AG04450 (cell line): ENCODE data around the gene AP2B1. TPM values are rescaled to one million over a fixed set of nuclear protein-coding genes. Genes with fewer than 3 reads are reported as not detected.

Experiments used
- CTCF ChIA-PET: fragments of 300-600, 350-600 bp; formaldehyde crosslinking; extraction: SDS; loops from one replicate; lab custom pipeline; 2022; ENCODE audit warnings: antibody characterized with exemption, inconsistent platforms; lab: Charles Lee
- POLR2A ChIA-PET: fragments of 350-600 bp; formaldehyde crosslinking; extraction: SDS; loops from one replicate; lab custom pipeline; 2021; ENCODE audit warnings: antibody characterized with exemption, inconsistent platforms; lab: Yijun Ruan, JAX
- DNase-seq: peaks from one replicate; pipeline ENCODE4 v3.0.0-alpha.2; 2011; ENCODE audit warnings: low read depth, low spot score
- H3K27ac ChIP-seq: one replicate; pipeline ENCODE4 v1.5.1; 2012; ENCODE audit warnings: low read depth, low read length, control low read depth
- H3K27me3 ChIP-seq: one replicate; pipeline ENCODE4 v1.6.0; 2012; ENCODE audit warnings: low read length; ENCODE audit not compliant: control insufficient read depth, insufficient read depth
- H3K4me3 ChIP-seq: 2 replicates; pipeline ENCODE4 v1.5.1; 2011; ENCODE audit warnings: mild to moderate bottlenecking, low read depth, low read length, control low read depth
- H3K9me3 ChIP-seq: 2 replicates; pipeline ENCODE4 v1.5.1; 2012; ENCODE audit warnings: low read length; ENCODE audit not compliant: control insufficient read depth, insufficient read depth
- CTCF ChIP-seq: IDR thresholded peaks from 2 replicates; pipeline ENCODE4 v1.5.1; 2011; ENCODE audit warnings: low read depth, low read length, control low read depth, inconsistent platforms
- polyA plus RNA-seq: library from polyadenylated mRNA; depleted of rRNA; stranded (reverse); fragments of >200 nt; gene quantifications from 2 replicates; pipeline ENCODE4 v1.2.3, GENCODE V29; 2011

Gene AP2B1
- polyA plus RNA-seq, 1 experiment, result 258 TPM

- POLR2A ChIA-PET, result interaction anchor here (0.6 kb wide), 1 partner anchor 135 kb away, joined by 3 read pairs; no protein-coding TSS in a partner anchor
These were observed 160.5 kb downstream of the AP2B1 start for GRCh38 chr17:35747540-35748017.

DNA sequence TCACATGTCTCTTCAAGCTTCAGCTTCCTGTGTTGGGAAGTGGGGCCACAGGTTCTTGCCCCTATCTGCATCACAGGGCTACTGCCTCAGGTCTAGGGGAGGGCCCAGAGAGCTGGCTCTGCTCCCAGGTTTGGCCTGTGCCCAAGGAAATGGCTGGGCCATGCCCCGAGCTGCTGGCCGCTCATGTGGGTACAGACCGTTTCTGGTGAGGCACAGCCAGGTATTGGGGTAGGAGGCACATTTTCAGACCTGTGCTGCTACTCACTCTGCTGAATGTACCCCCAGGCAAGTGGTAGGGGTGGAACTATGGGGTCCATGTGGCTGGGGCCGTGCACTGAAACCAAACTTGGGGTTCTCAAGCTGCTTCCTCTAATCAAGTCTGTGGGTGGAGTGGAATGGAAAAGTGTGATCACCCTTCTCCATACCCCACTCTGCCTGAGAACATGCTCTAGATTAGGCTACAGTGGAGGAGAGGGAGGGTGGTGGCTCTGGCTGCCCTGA, 161.3 kb downstream of the AP2B1 start:
- POLR2A ChIA-PET, result no interaction called here
- no peak for DNase-seq

More at GRCh38 chr17:35747540-35748017, 160.5 kb downstream of the AP2B1 start:
- CTCF ChIA-PET, result interaction anchor here (0.5 to 9.3 kb wide), 71 partner anchors 9 to 1130 kb away, joined by 3 to 357 read pairs (median 5); partner anchors contain the start of genes C17orf50, PEX12, RASL10B and SLFN11
- H3K27me3 ChIP-seq, result peaks cover 53% of the 10 kb centered on the region
- no peaks in the 10 kb centered on the region; the same call in 1 of the 2 replicates for H3K9me3 ChIP-seq
- peak; percentile 55 for DNase-seq
- no peak overlapping the region for H3K4me3 ChIP-seq
- peak; percentile 83 for TF ChIP-seq CTCF
- no peak overlapping the region for H3K27ac ChIP-seq

DNA sequence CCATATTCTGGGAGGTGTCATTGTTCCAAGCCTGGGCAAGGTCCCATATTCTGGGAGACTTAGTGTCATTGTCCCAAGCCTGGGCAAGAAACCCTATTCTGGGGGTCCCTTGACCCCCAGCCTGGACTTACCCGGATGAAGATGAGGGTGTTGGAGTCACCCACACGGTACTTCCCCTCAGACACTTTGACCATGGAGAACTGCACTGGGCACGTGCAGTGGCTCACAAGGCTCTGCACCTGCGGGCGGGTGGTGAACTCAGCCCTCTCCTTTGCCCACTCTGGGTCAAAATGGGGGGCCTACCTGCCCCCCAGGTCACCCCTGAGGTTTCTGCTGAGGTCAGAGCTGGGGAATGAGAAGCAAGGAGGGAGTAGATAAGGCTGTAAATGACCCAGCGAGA, 161.9 kb downstream of the AP2B1 start:
- Histone ChIP-seq H3K9me3 (no peaks in the 10 kb centered on the region; the same call in 1 of the 2 replicates), H3K27me3 (peaks cover 44% of the 10 kb centered on the region), H3K4me3 (no peak overlapping the region), H3K27ac (no peak overlapping the region)
- no peak for DNase-seq
- TF ChIP-seq CTCF, result no peak
- CTCF ChIA-PET, result interaction anchor here (0.7 to 9.3 kb wide), 18 partner anchors 8 to 437 kb away, joined by 3 to 357 read pairs (median 8); partner anchors contain the start of gene RASL10B
- POLR2A ChIA-PET, result no interaction called here

More for the DNA sequence above, 161.3 kb downstream of the AP2B1 start:
- Histone ChIP-seq H3K9me3 (no peaks in the 10 kb centered on the region; the same call in 1 of the 2 replicates), H3K27ac (no peak overlapping the region), H3K27me3 (peaks cover 46% of the 10 kb centered on the region), H3K4me3 (no peak overlapping the region)
- CTCF ChIA-PET, result interaction anchor here (0.7 to 9.3 kb wide), 32 partner anchors 8 to 466 kb away, joined by 3 to 357 read pairs (median 8); partner anchors contain the start of genes C17orf50 and RASL10B
- no peak for TF ChIP-seq CTCF

GRCh38 chr17:35749560-35750412, 162.7 kb downstream of the AP2B1 start:
- H3K27ac ChIP-seq, result no peak overlapping the region
- TF ChIP-seq CTCF, result no peak
- ChIA-PET CTCF (interaction anchor here (0.7 to 9.3 kb wide), 10 partner anchors 14 to 438 kb away, joined by 3 to 357 read pairs (median 8); no protein-coding TSS in a partner anchor), POLR2A (interaction anchor here (1.3 kb wide), 1 partner anchor 59 kb away, joined by 3 read pairs; the partner anchor contains the start of gene TAF15)
- no peak for DNase-seq
- no peaks in the 10 kb centered on the region; the same call in 1 of the 2 replicates for H3K9me3 ChIP-seq
- H3K27me3 ChIP-seq, result peaks cover 40% of the 10 kb centered on the region
- 0 out of 2 replicates have a peak overlapping the region, but pooled peaks have one; percentile 7 for H3K4me3 ChIP-seq
